ENCODE measurements around the gene BPIFB4.
"Not testable (repeated sequence)": the region's sequence is repeated elsewhere in the genome, so short reads cannot be mapped to it uniquely, and the experiment has no call there.

Gene BPIFB4

DNA sequence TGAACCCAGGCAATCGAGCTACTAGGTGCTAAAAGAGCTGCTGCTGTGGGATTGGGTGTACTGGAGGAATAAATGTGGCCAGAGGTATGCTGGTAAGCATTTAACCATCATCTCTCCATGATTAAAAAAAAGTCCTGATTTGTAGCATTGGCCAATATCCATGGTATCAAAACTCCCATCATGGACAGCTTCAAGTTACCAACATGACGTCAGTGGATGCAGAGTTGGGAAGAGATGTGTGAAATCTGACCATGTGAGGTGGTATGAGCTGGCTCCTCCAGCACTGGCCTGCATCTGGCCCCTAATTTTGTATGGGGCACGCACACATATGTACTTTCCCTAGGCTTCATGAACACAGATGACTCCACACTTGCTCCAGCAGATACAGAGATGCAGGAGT is 11.7 kb downstream of the BPIFB4 start:
- no peak for DNase-seq

DNA sequence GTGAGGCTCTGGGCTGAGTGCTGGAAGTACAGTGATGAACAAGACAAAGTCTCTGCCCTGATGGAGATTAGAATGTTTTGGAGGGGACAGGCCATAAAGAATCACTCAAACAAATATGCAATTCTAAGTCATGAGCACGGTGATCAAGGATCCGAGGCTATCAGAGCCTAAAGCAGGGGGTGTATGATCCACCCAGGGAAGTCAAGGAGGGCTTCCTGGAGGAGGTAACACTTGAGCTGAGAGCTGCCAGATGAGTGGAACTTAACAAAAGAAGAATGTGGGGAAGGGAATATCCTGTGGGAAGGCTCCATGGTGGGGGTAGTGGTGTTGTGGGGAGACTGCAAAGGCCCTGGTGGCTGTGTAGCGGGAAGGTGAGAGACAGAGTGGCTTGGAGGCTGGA is 12.2 kb downstream of the BPIFB4 start:
- no peak for DNase-seq

DNA sequence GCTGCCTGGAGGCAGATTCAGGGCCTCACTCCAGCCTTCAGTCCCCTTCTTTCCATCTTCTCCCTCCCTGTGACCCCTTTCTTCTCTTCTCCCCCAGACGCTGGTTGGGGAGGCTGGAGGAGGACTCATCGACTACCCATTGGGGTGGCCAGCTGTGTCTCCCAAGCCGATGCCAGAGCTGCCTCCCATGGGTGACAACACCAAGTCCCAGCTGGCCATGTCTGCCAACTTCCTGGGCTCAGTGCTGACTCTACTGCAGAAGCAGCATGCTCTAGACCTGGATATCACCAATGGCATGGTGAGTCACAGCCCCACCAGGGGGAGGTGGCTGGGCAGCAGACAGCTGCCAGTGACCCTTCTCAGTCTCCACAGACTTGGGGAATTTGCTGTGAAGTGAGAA is 12.9 kb downstream of the BPIFB4 start:
- no peak for DNase-seq

GRCh38 chr20:33093074-33093473 is 13.6 kb downstream of the BPIFB4 start:
- DNase-seq: no peak

- DNase-seq: no peak
Observed at GRCh38 chr20:33093582-33093981, 14.1 kb downstream of the BPIFB4 start.

GRCh38 chr20:33095249-33095648 is 15.8 kb downstream of the BPIFB4 start:
- DNase-seq: no peak

GRCh38 chr20:33095902-33096584 is 16.6 kb downstream of the BPIFB4 start:
- DNase-seq: peak; percentile 60

- DNase-seq: no peak
Observed at GRCh38 chr20:33097001-33097400, 17.6 kb downstream of the BPIFB4 start.

- DNase-seq: no peak
Observed at GRCh38 chr20:33099843-33100538, 20.5 kb downstream of the BPIFB4 start.

- no peak for DNase-seq
Observed at GRCh38 chr20:33103556-33103955, 24.1 kb downstream of the BPIFB4 start.

- no peak for DNase-seq
Observed at GRCh38 chr20:33104336-33104735, 24.9 kb downstream of the BPIFB4 start.

DNA sequence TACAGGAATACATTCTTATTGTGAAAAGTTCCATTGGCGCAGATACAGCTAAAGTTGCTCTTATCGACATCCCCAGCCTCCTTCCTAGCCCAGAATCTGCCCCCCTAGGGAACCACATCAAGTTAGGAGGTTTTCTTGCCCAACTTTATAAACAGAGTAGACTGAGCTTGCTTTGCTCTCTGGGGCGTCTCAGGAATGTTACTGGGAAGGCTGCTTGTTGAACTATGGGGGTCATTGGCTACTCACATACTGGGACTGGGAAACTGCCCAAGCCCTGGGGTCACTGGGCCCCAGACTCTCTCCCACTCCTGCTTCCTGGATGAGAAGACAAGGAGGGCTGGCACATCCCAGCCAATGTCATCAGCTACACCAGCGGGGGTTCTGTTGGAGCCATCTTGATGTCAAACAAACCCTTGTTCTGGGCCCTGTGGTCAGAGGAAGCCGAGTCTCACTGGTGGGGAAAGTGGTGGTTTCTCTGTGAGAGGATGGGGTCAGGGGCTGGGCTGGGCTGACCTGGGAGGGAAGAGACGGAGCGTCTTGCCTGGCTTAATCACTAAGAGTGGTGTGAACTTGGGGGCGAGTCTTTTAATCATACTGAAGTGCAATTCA is 26.0 kb downstream of the BPIFB4 start:
- DNase-seq: no peak

GRCh38 chr20:33106058-33106620 is 26.7 kb downstream of the BPIFB4 start:
- not testable (repeated sequence) for DNase-seq

DNA sequence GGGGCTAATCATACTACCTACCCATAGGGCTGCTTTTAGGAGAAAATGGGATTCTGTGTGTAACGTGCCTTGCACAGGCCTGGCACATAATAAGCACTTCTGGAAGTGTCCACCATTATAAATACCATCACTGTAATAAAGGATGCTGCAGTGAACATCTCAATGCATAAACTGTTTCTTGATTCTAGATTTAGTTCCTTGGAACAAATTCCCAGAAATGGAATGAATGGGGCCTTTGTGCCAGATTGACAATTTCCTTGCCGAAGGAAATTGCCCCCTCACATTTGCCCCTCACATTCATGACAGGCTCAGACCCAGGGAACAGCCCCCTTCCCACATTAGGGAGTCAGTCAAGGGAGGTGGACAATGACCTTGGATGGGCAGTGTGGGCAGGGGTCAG is 29.2 kb downstream of the BPIFB4 start:
- DNase-seq: no peak

GRCh38 chr20:33110147-33110825 is 30.8 kb downstream of the BPIFB4 start:
- DNase-seq: no peak

DNA sequence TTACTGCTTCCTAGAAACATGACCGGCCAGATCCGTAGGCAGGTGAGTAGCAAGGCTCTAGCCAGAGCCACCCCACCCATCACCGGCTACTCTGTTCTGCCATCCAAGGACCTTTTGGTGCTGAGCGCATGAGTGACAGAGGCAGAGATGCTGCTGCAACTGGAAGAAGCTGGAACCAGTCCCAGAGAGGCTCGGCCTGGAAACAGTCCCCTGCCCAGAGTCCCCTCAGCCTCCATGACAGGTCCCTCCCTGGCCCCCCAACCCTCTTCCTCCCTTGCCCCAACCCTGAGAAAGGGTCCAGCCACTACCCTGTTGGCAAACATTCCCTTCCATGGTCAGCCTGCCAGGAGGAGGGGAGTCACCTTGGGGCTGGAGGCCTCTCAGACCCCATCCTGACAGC is 31.9 kb downstream of the BPIFB4 start:
- no peak for DNase-seq

- no peak for DNase-seq
Observed at GRCh38 chr20:33112547-33113386, 33.3 kb downstream of the BPIFB4 start.

DNA sequence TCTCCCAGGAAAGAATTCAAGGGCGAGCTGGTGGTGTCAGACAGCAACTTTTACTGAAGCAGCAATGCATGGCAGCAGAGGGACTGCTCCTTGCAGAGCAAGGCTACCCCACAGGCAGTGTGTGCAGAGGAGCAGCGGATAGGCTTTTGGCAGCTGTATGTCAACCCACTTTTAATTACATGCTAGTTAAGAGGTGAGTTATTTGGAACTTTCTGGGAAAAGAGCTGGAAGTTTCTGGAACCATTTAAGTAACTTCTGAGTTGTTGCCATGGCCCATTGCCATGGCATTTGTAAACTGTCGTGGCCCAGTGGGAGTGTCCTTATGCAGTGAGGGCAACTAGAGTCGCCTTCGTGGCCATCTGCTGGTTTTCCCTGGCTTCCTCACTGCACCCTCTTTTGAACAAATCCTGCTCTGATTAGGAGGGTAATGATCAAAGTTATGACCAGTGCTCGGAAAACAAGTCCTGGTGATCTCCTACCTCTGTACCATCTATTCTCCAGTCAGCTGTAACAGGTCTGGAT is 34.0 kb downstream of the BPIFB4 start:
- no peak for DNase-seq

DNA sequence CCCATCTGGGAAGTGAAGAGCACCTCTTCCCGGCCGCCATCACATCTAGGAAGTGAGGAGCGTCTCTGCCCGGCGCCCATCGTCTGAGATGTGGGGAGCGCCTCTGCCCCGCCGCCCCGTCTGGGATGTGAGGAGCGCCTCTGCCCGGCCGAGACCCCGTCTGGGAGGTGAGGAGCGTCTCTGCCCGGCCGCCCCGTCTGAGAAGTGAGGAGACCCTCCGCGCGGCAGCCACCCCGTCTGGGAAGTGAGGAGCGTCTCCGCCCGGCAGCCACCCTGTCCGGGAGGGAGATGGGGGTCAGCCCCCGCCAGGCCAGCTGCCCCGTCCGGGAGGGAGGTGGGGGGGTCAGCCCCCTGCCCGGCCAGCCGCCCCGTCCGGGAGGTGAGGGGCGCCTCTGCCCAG is 36.1 kb downstream of the BPIFB4 start:
- not testable (repeated sequence) for DNase-seq

GRCh38 chr20:33119725-33120720 is 40.6 kb downstream of the BPIFB4 start:
- no peak for DNase-seq

- DNase-seq: no peak
Observed at GRCh38 chr20:33120934-33121333, 41.5 kb downstream of the BPIFB4 start.

Measured in NCI-H524 treated with DMSO at 0.1 percent for 48 hours (cell line).